IPS-18a (cell line): ENCODE results near the gene DCAKD.

ENCODE experiments used
- H3K27ac ChIP-seq: one replicate; pipeline ENCODE4 v1.5.1; 2013; ENCODE audit warnings: low read length
- H3K27me3 ChIP-seq: one replicate; pipeline ENCODE4 v1.6.1; 2013; ENCODE audit warnings: mild to moderate bottlenecking, low read length; ENCODE audit not compliant: control insufficient read depth, insufficient read depth
- H3K36me3 ChIP-seq: one replicate; pipeline ENCODE4 v1.6.1; 2013; ENCODE audit warnings: low read depth, low read length; ENCODE audit not compliant: control insufficient read depth
- H3K4me1 ChIP-seq: one replicate; pipeline ENCODE4 v1.6.1; 2013; ENCODE audit warnings: low read depth, low read length; ENCODE audit not compliant: control insufficient read depth
- H3K4me3 ChIP-seq: one replicate; pipeline ENCODE4 v1.5.1; 2013; ENCODE audit warnings: low read length
- H3K9ac ChIP-seq: one replicate; pipeline ENCODE4 v1.6.1; 2013; ENCODE audit warnings: mild to moderate bottlenecking, low read length, moderate library complexity
- H3K9me3 ChIP-seq: one replicate; pipeline ENCODE4 v1.6.1; 2013; ENCODE audit warnings: low read depth, low read length; ENCODE audit not compliant: control insufficient read depth

Gene DCAKD

DNA sequence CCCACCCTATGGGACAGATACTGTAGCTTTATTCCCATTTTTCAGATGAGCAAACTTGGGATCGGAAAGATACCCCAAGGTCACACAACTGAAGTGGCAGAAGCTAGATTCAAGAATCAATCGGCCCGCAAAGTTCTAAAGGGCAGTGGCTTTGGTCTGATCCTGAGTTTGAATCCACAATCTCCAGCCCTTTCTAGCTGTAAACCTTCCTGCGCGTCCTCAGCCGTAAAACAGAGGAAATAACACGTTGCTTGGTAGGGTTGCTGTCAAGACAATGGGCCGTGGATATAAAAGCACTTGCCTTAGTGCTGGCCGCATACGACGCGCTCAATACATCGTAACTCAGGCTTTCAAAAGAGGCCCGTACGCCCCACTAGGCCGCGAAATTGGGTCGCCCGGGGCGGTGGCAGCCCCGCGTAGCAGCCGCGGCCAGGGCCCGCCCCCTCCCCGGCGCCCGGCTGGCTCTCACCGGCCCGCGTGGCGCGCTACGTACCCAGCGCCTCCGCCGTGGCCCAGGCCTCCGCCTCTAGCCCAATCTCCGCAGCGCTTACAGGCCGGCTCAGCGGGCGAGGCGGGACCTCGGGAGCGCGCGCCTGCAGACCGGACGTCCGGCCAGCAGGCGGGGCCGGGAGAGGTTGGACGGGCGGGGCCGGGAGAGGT is at the start of gene DCAKD:
Gene DCAKD (minus strand): TSS at position 573 of the 660 bp plus-strand sequence. CDS start 16,747 bp downstream, outside the sequence.
- H3K27me3 ChIP-seq, result no peaks in the 10 kb centered on the region
- no peaks in the 10 kb centered on the region for H3K9me3 ChIP-seq
- peak within 1 kb of the TSS; percentile 97 for H3K27ac ChIP-seq
- peak within 1 kb of the TSS; percentile 94 for H3K4me3 ChIP-seq
- H3K4me1 ChIP-seq, result peaks cover 4% of the 10 kb centered on the region
- peak within 1 kb of the TSS; percentile 94 for H3K9ac ChIP-seq
- H3K36me3 ChIP-seq, result no peaks in the 10 kb centered on the region

- no peaks in the 10 kb centered on the region for H3K27me3 ChIP-seq
- H3K4me3 ChIP-seq, result no peak overlapping the region
- H3K9me3 ChIP-seq, result no peaks in the 10 kb centered on the region
- no peaks in the 10 kb centered on the region for H3K4me1 ChIP-seq
- peaks cover 71% of the 10 kb centered on the region for H3K36me3 ChIP-seq
- H3K27ac ChIP-seq, result no peak overlapping the region
- H3K9ac ChIP-seq, result no peak overlapping the region
Observed at GRCh38 chr17:45098869-45099616, 47.6 kb upstream of the DCAKD start.

DNA sequence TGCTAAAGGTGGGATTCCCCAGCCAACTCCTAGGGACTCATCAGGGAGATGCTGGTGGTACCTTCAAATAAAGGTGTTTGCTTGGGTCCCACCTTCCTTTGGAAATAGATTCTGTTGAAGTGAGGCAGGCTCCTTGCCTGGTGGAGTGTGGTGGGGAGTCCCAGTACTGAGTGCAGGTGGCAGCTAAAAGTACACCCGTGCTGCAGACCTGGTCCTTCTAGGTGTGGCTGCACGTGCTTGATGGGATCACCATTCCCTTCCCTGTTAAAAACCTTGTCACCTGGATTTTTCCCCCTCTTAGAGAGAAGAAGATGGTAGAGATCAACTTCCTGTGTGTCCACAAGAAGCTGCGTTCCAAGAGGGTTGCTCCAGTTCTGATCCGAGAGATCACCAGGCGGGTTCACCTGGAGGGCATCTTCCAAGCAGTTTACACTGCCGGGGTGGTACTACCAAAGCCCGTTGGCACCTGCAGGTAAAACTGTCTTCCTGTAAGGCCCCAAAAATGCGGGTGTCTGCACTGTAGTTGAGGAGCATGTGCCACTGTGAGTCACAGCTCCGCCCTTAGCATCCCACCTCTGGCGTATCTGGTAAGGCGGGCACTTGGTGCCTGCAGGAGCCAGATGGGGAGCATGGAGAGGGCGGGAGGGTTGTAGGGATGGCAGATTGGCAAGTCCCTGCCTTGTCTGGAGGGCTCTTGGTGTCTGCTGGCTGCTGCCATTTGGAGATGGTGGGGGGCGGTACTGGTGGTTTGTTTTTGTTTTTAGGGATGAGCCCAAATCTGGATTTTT is 46.8 kb upstream of the DCAKD start:
- no peak overlapping the region for H3K27ac ChIP-seq
- no peaks in the 10 kb centered on the region for H3K27me3 ChIP-seq
- no peak overlapping the region for H3K4me3 ChIP-seq
- no peak overlapping the region for H3K9ac ChIP-seq
- no peaks in the 10 kb centered on the region for H3K4me1 ChIP-seq
- no peaks in the 10 kb centered on the region for H3K9me3 ChIP-seq
- peaks cover 71% of the 10 kb centered on the region for H3K36me3 ChIP-seq

DNA sequence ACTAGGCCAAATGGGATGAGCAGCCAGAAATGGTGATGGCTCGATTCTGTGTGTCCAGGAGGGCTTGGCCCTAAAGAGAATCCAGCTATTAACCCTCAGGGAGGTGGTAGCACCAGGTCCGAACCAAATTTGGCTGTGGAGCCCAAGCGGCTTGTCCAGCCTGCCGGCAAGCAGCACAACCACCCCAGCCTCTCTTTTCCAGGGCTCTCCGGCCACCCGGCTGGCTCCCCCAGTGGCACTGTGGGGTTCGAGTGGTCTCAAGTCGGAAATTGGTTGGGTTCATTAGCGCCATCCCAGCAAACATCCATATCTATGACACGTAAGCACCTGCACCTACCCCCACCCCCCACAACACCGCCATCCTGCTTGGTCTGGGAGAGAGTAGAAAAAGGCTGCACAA is 45.5 kb upstream of the DCAKD start:
- H3K9ac ChIP-seq, result no peak overlapping the region

GRCh38 chr17:45096141-45096540 is 44.7 kb upstream of the DCAKD start:
- Histone ChIP-seq H3K4me3 (no peak overlapping the region), H3K27me3 (no peaks in the 10 kb centered on the region), H3K36me3 (peaks cover 65% of the 10 kb centered on the region), H3K9ac (no peak overlapping the region), H3K27ac (no peak overlapping the region), H3K9me3 (no peaks in the 10 kb centered on the region), H3K4me1 (no peaks in the 10 kb centered on the region)

More for the DNA sequence above, 45.5 kb upstream of the DCAKD start:
- H3K27me3 ChIP-seq, result no peaks in the 10 kb centered on the region
- H3K4me1 ChIP-seq, result no peaks in the 10 kb centered on the region
- H3K9me3 ChIP-seq, result no peaks in the 10 kb centered on the region
- peaks cover 68% of the 10 kb centered on the region for H3K36me3 ChIP-seq
- H3K4me3 ChIP-seq, result no peak overlapping the region
- no peak overlapping the region for H3K27ac ChIP-seq

DNA sequence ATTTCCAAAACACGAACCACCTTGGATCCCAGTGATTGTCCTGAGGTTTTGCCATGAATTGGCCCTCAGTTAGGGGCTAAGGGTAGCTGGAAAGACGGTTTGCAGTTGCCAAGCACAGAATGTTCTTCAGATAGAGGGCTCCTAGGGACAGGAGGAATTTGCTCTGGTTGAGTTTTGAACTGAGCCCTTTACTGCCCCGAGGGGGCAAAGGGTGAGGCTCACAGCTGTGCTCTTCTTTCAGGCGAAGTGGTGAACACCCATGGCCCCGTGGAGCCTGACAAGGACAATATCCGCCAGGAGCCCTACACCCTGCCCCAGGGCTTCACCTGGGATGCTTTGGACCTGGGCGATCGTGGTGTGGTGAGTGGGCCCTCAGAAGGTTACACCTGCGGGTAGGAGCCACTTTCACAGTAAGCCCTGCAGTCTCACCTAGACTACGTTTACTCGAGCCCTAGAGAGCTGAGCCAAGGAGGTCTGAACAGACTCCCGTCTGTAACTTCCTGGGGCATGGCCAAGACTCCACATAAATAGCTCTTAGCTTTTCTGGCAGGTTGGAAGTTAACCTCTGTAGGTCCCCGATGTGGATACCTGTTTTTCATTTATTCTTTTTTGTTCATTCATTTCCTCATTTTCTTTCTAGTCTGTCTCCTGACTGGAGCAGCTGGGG is 42.1 kb upstream of the DCAKD start:
- no peak overlapping the region for H3K27ac ChIP-seq
- H3K36me3 ChIP-seq, result peaks cover 62% of the 10 kb centered on the region
- H3K9ac ChIP-seq, result no peak overlapping the region

GRCh38 chr17:45092911-45093430 is 41.5 kb upstream of the DCAKD start:
- Histone ChIP-seq H3K9ac (no peak overlapping the region), H3K4me3 (no peak overlapping the region), H3K9me3 (no peaks in the 10 kb centered on the region), H3K36me3 (peaks cover 60% of the 10 kb centered on the region), H3K27me3 (no peaks in the 10 kb centered on the region), H3K4me1 (peaks cover 8% of the 10 kb centered on the region), H3K27ac (no peak overlapping the region)

More for the DNA sequence above, 42.1 kb upstream of the DCAKD start:
- H3K4me3 ChIP-seq, result no peak overlapping the region
- no peaks in the 10 kb centered on the region for H3K27me3 ChIP-seq
- H3K9me3 ChIP-seq, result no peaks in the 10 kb centered on the region
- peaks cover 8% of the 10 kb centered on the region for H3K4me1 ChIP-seq

DNA sequence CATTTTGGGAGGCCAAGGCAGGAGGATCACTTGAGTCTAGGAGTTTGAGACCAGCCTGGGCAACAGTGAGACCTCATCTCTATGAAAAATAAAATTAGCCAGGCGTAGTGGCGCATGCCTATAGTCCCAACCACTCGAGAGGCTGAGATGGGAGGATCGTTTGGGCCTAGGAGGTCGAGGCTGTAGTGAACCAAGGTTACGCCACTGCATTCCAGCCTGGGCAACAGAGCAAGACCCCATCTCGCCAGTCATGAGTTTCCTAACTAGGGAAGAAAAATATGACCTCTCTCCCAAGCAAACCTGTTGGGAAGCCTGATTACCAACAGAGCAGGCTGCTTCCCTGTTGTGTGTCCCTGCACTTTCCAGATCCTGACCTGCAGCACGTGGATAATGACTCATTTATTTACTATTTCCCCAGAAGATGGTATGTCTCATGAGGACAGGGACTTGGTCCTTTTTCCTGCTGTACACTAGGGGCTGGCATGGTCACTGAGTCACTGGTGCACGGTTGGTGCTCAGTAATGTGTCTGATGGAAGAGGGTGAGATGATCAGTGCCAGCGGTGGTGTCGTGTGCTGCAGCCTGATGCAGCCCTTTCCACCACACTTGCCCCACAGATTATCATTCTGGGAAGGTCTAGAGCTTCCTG is 40.5 kb upstream of the DCAKD start:
- H3K9me3 ChIP-seq, result no peaks in the 10 kb centered on the region
- no peak overlapping the region for H3K4me3 ChIP-seq
- H3K27me3 ChIP-seq, result no peaks in the 10 kb centered on the region
- H3K27ac ChIP-seq, result no peak overlapping the region
- H3K9ac ChIP-seq, result no peak overlapping the region
- peaks cover 8% of the 10 kb centered on the region for H3K4me1 ChIP-seq
- H3K36me3 ChIP-seq, result peaks cover 60% of the 10 kb centered on the region

- H3K27me3 ChIP-seq, result no peaks in the 10 kb centered on the region
- H3K9me3 ChIP-seq, result no peaks in the 10 kb centered on the region
- H3K4me1 ChIP-seq, result peaks cover 8% of the 10 kb centered on the region
- H3K27ac ChIP-seq, result no peak overlapping the region
- H3K4me3 ChIP-seq, result peak overlapping the region; percentile 2
- no peak overlapping the region for H3K9ac ChIP-seq
- peaks cover 57% of the 10 kb centered on the region for H3K36me3 ChIP-seq
Observed at GRCh38 chr17:45090711-45091110, 39.3 kb upstream of the DCAKD start.

DNA sequence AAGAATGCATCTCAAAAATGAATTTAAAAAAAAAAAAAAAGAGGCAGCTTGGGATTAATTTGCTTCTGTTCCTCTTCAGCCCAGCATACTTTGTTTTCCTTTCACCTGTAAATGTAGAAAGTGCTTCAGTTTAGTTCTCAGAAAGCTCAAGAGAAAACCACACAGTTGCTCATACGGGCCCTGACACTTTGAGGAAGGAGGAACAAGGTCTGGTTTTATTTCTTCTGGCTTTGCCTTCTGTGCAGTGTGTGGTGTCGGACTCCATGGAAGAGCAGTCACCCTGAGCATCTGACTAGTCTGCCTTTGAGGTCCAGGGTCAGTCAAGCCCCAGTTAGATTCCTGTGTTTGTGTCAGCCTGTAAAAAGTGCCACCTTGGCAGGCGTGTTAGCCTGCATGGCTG is 37.3 kb upstream of the DCAKD start:
- Histone ChIP-seq H3K36me3 (peaks cover 66% of the 10 kb centered on the region), H3K9ac (no peak overlapping the region), H3K4me3 (no peak overlapping the region), H3K9me3 (no peaks in the 10 kb centered on the region), H3K27ac (no peak overlapping the region), H3K4me1 (peaks cover 8% of the 10 kb centered on the region), H3K27me3 (no peaks in the 10 kb centered on the region)
